HG03064 (cell line): ENCODE measurements around the gene GRIN3B.
"Not testable (repeated sequence)": the region's sequence is repeated elsewhere in the genome, so short reads cannot be mapped to it uniquely, and the experiment has no call there.

Experiments used
- ATAC-seq: cut with Tn5 transposase; IDR thresholded peaks from one replicate; pipeline ENCODE4 v1.9.1; 2021; ENCODE audit warnings: low read depth; ENCODE audit not compliant: unreplicated experiment

Gene GRIN3B

DNA sequence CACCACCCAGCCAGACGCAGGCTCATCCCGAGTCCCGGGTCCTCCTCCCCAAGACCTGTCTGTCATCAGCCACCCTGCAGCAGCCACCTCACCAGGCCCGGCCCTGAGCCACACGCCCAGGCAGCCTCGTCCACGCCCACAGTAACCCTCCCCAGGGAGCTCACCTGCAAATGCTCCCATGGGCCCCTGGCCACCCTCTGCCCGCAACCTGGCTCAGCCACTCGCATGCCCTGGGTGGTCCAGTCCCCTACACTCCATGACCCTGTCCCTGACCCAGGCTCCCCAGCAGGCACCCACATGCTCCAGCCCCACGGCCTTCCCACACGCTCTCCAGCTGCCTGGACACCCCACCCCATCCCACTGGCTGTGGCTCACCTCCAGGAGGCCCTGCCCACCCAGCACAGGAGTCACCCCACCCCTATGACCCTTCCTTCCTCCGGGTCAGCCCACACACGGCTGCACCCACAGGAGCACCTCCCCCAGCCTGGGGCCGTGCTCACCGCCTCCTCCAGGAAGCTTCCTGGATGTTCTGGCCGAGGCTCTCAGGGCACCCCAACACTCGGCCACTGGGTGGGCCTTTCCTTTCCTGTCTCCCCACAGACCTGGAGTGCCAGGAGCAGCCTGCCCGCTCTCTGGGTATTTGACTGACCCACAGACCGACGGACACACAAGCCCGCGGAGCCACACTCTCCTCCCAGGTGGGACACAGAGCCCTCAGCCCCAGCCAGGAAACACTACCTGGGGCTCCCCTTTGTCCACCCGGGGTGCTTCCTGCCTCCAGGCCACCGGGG is 17.1 kb downstream of the GRIN3B start:
- no peak for ATAC-seq

DNA sequence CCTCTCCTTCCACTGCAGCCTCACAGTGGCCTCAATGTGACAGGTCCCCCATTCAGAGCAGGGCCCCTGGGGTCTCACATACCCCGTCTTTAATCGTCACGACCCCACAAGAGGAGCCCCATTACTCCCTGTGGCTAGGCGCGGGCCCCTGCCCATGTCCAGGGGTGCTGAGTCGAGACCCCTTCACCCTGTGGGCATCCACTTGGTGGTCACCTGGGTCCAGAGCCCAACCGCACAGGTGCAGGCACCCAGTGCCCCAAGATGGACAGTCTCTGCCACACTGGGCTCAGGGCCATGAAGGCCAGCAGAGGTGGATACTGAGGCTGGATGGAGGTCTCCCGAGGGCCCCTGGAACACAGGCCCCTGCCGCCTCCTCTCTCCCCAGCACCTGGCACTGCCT is 17.7 kb downstream of the GRIN3B start:
- no peak for ATAC-seq

DNA sequence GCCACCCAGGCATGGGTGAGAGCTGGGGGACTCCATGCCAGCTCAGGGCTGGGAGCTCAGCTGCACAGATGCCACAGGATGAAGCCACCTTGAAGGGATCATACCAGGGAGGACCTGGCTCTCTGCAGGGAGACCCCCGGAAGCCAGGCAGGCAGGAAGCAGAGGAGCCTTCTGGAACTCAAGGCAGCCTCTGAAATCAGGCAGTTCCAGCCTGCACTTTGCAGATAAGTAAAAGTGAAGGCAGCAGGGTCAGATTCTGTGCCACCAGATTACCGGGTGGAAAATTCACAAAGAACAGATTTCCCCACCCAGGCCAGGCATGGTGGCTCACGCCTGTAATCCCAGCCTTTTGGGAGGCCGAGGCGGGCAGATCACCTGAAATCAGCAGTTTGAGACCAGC is 18.2 kb downstream of the GRIN3B start:
- ATAC-seq, result no peak

DNA sequence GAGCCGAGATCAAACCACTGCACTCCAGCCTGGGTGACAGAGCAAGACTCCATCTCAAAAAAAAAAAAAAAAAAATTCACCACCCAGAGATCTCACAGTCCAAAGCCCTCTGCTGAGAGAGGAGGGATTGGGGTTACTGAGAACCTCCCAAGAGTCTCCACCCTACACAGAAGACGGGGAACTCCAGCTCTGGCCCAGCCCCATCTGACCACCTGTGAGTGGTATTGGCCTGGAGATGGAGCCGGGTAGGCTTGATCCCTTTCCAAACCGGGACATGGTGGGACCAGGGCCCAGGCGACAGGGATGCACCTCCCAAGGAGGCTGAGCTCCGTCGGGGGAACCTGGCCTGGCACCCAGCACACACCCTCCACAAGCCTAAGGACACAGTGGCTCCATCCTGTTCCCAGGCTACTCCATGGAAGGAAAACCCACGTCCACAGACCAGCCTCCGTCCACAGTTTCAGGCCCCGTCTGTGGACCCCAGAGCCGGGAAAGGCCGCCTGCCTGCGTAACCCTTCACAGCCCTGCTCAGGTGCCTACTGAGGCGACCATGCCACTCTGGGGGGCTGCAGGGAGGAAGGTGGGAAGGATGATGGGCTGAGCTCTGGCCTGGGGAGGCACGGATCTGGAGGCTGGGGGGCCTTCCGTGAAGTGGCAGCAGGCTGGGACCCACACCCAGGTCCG is 18.9 kb downstream of the GRIN3B start:
- no peak for ATAC-seq

DNA sequence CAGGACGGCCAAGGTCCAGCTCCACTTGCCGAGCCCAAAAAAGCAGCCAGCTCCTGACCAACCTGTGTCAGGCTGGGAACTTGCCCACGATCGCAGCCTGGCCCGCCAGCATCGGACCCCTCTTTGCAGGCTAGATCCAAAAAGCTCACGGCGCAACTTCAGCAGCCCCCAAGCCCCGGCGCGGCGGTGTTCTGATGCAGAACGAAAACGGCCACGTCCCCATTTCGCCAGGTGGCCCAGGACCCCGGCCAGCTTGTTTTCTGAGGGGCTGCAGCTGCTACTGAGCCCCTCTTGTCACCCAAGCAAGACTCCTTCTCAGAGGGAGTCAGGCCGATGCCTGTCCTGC is 19.4 kb downstream of the GRIN3B start:
- ATAC-seq, result no peak

DNA sequence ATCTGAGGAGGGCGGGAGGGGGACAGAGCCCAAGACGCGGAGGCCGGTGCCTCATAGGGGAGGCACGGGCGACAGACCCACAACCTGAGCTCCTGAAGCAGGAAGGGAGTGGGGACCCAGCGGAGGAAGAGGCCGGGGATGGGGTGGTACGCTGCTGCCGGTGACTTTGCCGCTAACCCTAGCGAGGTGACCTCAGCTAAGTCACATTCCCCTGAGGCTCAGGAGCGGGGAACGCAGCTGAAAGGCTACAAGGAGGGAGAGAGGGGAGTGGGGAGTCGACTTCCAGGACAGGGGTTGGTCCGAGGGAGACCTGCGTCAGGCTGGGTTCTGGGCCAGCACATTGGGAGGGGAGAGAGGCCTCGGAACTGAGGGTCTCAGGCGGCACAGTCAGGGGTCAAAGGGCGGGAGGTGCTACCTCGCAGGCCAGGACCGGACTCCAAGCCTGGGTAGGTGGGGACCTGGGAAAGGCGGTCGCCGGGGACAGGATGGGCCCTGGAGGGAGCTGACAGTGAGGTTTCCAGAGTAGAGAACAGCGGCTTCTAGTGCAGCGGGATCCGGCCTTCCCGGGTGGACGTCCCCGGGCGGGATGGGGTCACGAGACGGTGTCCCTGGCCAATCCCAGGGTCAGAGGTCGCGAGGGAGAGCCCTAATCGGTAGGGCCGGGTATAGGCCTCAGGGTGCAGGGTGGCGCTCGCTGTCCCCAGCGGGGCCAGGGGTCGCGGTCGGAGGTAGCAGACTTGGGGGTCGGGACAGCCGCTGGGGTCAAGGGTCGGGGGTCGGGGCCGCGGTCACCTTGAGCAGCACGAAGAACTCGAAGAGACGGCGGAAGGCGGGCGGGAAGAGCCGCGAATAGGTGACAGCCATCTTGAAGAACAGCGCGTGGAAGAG is 20.0 kb downstream of the GRIN3B start:
- ATAC-seq, result no peak

DNA sequence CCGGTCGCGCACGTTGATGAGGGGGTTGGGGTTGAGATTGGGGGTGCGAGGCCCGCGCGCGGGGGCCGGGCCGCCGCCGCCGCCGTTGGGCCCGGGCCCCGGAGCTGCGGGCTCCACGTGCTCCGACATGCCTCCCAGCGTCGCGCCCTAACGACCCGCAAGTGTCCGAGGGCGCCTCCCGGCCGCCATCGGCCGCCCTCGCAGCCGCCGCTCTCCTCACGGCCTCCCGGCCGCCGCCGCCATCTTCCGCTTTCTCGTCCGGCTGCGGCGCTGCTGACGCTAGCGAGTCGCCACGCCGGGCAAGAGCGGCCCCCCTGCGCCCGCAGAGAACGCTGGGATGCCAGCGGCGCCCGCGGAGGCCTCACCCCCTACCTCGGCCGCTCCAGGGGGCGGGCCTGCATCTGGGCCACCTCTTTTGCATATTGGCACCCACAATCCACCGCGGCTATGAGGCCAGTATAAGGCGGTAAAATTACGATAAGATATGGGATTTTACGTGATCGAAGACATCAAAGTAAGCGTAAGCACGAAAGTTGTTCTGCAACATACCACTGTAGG is 20.7 kb downstream of the GRIN3B start, which contains the start of gene TMEM259:
TSS of gene TMEM259 (minus strand) at position 256 of the 558 bp plus-strand sequence. CDS start at position 129, 127 bp downstream.
- peak; percentile 60 for ATAC-seq

DNA sequence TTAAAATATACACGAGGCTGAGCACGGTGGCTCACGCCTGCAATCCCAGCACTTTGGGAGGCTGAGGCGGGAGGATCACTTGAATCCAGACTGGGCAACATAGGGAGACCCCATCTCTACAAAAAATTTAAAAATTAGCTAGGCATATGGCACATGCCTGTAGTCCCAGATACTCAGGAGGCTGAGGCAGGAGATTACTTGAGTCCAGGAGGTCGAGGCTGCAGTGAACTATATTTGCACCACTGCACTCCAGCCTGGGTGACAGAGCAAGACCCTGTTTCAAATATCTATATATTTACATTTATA is 23.6 kb downstream of the GRIN3B start:
- ATAC-seq, result not testable (repeated sequence)

DNA sequence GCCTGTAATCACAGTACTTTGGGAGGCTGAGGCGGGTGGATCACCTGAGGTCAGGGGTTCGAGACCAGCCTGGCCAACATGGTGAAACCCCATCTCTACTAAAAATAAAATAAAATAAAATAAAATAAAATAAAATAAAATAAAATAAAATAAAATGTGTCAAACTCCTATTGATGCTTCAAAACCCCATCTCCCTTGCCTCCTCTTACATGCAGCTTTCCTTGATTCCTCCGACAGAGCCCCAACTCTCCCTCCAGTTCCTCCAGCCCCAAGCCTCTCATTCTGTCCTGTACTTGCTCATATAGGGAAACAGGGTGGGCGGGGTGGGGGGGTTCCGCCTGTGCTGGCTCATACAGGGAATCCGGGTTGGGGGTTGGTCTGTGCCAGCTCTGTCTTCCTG is 24.9 kb downstream of the GRIN3B start:
- ATAC-seq, result not testable (repeated sequence)

DNA sequence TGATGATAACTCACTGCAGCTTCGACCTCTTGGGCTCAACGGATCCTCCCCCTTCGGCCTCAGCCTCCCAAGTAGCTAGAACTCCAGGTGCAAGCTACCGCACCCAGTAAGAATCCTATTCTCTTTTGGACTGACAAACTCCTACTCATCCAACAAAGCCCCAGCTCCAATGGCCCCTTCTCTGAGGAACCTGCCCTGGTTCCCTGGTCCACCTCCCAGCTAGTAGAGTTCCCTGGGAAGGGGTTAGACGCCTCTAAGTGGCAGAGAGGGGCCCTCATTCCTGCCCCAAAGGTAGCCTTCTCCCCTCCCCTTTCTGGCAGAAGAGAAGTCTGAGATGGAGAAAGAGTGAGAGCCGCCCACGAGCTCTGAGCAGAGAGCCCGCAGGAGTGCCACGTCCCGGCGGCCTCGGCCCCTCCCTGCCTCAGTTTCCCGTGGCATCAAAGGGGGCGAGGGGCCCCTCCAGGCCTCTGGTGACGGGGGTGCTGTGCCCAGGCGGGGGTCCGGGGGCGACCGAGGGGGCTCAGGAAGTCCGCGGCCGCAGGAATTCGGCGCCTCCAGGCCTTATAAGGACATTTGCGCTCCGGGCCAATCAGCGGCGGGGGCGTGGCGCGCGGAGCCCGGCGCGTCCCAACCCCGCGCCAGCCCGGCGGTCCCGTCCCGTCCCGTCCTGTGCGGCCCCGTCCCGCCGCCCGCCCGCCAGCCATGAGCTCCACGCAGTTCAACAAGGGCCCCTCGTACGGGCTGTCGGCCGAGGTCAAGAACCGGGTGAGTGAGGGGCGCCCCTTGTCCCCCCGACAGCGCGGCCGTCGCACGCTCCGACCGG is 26.0 kb downstream of the GRIN3B start, which contains the start of gene CNN2:
TSS of gene CNN2 (plus strand) at position 649 of the 823 bp plus-strand sequence. CDS start at position 703, 54 bp downstream.
- ATAC-seq, result no peak

DNA sequence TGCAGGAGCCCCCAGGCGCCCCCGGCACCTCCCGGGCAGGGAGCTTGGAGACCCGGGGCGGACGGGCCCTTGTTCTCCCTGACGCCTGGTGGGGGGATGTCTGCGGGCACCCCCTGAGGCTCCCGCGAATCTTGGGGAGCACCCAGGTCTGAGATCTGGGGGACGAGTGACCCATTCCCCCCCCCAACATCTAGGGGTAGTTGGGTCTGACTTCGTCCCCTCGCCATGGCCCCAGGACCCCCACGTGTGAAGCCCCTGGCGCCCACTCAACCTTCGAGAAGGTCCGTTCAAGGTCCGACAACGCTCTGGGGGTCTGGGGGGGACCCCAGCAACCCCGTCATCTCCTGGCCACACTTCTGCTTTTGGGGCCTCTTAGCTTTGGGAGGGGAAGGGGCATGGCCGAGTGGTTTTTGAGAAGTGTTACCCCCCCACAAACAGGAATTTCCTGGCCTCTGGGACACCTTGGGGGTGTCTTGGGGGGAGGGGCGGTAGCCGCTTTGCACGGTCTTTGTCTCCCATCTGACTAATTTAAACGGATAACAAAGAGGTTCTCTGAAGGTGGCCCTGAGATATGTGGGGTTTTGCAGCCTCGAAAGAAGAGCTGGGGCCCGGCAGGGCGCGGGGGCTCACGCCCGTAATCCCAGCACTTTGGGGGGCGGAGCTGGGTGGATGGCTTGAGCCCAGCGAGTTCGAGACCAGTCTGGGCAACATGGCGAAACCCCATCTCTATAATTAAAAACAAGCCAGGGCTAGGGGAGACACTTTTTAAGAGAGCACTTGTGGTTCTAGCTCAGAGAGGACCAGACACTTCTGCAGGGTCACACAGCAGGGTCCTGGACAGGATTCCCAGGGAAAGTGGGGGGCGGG is 26.8 kb downstream of the GRIN3B start:
- no peak for ATAC-seq

DNA sequence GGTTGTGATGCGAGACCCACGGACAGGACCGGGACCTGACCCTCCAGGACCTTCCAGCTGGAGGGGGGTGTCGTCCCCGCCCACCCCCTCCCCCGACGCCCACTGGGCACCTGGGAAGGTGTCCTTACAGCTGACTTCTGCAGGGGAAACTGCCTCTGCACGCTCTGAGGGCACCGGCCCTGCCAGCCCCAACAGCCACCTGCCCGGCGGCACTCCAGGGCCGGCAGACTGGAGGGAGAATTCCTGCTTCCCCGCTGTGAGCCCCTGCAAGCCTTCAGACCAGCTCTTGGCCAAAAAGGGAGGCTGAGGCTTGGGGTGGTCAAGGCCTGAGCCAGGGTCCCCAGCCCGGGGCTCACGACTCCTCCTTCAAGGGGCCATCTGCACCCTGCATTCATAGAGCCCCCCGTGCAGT is 27.4 kb downstream of the GRIN3B start:
- ATAC-seq, result no peak

DNA sequence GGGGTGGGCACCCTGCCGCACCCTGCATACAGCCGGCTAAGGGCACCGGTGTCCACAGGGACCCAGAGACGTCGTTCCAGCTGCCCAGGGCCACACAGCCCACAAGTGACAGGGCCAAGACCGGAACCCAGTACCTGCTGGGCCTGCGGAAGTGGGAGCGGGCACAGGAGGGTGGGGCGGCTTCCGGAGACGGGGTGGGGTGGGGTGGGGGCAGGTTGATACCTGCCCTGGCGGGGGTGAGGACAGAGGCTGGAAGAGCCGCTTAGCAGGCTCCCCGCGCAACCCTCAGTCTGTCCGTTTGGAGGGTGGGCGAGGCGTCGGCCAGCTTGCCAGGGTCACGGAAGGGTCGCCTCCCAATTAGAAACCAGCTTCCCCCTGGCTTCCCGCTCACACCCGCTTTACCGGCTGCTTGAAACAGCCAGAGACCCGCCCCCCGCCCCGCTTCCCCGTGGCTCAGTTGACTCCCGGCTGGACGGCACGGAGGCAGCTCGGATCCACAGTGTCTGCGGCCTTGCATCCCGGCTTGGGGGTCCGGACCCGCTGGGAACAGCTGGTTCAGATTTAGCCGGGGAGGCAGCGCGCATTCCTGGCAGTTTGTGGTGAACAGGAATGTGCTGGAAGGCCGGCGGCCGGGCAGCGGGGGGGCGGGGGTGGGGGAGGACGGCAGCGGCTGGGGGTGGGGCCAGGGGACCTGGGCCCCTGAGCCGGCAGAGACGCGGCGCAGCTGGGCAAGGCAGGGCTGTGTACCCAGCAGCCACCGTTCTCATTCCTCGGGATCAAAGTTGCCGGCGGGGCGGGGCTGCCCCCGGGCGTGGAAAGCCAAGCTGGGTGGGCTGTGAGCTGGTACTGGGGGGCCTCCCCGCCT is 28.1 kb downstream of the GRIN3B start:
- ATAC-seq, result no peak

DNA sequence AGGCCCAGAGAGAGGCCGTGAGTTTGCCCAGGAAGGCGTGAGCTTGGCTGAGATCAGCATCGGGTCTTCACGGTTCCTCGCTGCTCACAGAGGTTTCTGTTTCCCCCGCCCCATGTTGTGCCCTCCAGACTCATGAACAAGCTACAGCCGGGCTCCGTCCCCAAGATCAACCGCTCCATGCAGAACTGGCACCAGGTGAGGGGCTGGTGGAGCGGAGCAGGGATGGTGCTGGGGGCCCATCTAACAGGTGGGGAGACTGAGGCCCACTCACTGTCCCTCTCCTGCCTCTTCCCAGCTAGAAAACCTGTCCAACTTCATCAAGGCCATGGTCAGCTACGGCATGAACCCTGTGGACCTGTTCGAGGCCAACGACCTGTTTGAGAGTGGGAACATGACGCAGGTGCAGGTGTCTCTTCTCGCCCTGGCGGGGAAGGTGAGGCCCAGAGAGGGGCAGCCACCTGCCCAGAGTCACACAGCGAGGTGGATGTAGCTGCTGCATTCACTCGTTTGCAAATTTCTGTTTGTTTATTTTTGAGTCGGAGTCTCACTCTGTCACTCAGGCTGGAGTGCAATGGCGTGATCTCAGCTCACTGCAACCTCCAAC is 32.1 kb downstream of the GRIN3B start:
- no peak for ATAC-seq

DNA sequence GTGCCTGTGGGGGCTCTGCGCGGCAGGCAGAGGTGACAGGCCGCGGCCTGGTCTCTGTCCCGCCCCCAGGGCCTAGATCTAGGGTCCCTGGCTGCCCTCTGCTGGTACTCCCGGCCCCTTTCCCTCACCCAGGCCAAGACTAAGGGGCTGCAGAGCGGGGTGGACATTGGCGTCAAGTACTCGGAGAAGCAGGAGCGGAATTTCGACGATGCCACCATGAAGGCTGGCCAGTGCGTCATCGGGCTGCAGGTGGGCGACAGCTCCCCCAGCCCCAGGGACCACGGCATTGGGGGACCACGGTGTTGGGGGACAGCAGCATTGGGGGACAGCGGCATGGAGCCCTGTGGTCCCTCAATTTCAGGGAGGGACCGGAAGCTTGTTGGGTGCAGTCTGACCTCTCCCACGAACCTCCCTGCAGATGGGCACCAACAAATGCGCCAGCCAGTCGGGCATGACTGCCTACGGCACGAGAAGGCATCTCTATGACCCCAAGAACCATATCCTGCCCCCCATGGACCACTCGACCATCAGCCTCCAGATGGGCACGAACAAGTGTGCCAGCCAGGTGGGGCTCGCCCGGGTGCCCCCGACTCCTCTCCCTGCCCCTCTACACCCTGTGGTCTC is 35.9 kb downstream of the GRIN3B start:
- ATAC-seq, result no peak

DNA sequence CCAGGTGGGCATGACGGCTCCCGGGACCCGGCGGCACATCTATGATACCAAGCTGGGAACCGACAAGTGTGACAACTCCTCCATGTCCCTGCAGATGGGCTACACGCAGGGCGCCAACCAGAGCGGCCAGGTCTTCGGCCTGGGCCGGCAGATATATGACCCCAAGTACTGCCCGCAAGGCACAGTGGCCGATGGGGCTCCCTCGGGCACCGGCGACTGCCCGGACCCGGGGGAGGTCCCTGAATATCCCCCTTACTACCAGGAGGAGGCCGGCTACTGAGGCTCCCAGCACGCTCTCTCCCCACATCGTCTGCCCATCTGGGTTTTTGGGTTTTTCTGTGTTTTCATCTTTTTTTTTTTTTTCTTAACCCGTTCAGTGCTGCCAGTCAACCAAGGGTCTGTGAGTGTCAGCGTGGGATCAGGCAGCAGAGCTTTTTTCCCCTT is 37.4 kb downstream of the GRIN3B start:
- no peak for ATAC-seq

DNA sequence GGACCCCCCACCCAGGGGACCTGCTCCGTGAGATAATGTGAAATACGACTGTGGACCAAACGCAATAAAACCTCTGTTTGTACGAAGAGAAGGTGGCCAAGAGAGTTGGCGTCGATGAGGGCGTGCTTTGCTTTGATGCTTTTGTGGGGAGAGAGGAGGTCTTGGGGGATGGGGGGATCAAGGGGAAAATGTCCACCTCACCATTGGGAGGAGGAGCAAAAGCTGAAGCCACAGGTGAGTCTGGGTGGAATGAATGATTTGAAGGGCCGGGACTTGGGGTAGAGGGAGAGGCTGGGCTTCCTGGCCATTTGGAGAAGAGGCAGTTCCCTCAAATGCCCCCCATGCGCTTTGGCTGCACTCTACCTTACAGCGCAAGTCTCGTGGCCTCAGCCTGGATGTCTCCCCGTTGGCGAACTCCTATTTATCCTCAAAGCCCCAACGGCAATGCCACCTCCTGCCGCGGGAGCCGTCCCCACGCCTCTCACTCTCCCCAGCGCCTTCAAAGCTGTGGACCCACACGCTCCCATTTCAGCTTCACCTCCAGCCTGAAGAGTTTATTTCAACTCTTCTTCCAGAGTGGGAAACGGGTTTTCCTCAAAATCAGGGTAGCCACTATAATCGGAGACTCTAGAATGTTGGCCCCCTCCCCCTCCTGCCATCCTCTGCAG is 38.9 kb downstream of the GRIN3B start:
- ATAC-seq, result no peak
